ENCODE measurements around the gene WDR70. TPM values are rescaled to one million over a fixed set of nuclear protein-coding genes. Genes with fewer than 3 reads are reported as not detected.

WDR70 gene
- total and polyA plus RNA-seq, 12 donors, result 9.2 to 26.0 (median 18.4) TPM

DNA sequence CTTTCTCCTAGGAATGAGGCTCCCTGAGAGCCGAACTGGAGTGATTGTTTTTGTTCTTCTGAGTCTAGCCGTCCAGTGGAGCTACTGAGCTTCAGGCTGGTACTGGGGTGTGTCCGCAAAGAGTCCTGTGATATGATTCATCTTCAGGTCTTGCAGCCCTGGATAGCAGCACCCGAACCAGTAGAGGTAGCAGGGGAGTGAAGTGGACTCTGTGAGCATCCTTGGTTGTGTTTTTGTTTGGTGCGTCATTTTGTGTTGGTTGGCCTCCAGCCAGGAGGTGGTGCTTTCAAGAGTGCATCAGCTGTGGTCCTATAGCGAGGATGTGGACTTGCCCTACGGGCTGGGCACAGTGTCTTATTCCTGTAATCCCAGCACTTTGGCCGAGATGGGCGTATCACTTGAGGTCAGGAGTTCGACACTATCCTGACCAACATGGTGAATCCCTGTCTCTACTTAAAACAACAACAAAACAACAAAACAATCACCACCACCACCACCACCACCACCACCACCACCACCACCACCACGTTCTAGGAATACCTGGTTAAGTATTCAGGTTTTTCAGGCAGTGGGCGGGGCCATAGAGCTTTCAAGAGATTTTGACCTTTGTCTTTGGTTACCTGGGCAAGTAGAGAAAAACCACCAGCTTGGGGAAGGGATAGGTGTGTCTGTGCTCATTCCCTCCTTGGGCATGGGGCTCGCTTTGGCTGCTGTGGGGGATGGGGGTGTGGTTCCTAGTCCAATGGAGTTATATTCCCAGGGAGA is 154.0 kb downstream of the WDR70 start:
- DNase-seq, result no peak

DNA sequence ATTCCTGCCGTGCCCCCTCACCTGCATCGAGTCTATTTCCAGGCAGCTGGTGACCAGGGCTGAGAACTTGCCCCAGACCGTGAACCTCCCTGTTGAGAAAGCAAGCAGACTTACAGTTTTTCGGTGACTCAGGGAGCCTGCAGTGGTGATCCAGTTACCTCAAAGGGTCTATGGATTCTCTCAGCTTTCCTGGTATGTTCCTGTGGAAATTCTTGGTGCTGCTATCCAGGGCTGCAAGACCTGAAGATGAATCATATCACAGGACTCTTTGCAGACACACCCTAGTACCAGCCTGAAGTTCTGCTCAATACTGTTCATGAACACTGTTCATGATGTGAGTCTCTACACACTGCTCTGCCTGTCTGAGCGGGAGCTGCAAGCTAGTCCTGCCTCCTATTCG is 154.7 kb downstream of the WDR70 start:
- Histone ChIP-seq H3K27me3 (no peaks in the 10 kb centered on the region), H3K4me3 (no peak overlapping the region), H3K4me1 (no peaks in the 10 kb centered on the region), H3K9me3 (peaks cover 0 to 37% (median 3%) of the 10 kb centered on the region in 11 donors), H3K36me3 (peaks cover 0 to 17% (median 0%) of the 10 kb centered on the region in 9 donors), H3K27ac (no peak overlapping the region)
- TF ChIP-seq, protein P1, sequence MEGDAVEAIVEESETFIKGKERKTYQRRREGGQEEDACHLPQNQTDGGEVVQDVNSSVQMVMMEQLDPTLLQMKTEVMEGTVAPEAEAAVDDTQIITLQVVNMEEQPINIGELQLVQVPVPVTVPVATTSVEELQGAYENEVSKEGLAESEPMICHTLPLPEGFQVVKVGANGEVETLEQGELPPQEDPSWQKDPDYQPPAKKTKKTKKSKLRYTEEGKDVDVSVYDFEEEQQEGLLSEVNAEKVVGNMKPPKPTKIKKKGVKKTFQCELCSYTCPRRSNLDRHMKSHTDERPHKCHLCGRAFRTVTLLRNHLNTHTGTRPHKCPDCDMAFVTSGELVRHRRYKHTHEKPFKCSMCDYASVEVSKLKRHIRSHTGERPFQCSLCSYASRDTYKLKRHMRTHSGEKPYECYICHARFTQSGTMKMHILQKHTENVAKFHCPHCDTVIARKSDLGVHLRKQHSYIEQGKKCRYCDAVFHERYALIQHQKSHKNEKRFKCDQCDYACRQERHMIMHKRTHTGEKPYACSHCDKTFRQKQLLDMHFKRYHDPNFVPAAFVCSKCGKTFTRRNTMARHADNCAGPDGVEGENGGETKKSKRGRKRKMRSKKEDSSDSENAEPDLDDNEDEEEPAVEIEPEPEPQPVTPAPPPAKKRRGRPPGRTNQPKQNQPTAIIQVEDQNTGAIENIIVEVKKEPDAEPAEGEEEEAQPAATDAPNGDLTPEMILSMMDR (IDR thresholded peaks at IDR 0.05), result no peak
- no peak for ATAC-seq
- 99% methylated on average over 6 of the region's 6 CpGs for WGBS, 2 donors
- intact Hi-C loops (cut with DNase I), result no loop called here
- no peak for DNase-seq

More for the DNA sequence above, 154.0 kb downstream of the WDR70 start:
- Histone ChIP-seq H3K4me3 (no peak overlapping the region), H3K36me3 (peaks cover 0 to 17% (median 0%) of the 10 kb centered on the region in 9 donors), H3K27ac (no peak overlapping the region), H3K27me3 (no peaks in the 10 kb centered on the region), H3K4me1 (no peaks in the 10 kb centered on the region), H3K9me3 (peaks cover 0 to 42% (median 3%) of the 10 kb centered on the region in 11 donors)
- TF ChIP-seq, protein P1 (IDR thresholded peaks at IDR 0.05), result no peak
- intact Hi-C loops (cut with DNase I), result no loop called here
- ATAC-seq, result no peak
- 96 to 99% methylated on average over 13 of the region's 13 CpGs for WGBS, 2 donors

DNA sequence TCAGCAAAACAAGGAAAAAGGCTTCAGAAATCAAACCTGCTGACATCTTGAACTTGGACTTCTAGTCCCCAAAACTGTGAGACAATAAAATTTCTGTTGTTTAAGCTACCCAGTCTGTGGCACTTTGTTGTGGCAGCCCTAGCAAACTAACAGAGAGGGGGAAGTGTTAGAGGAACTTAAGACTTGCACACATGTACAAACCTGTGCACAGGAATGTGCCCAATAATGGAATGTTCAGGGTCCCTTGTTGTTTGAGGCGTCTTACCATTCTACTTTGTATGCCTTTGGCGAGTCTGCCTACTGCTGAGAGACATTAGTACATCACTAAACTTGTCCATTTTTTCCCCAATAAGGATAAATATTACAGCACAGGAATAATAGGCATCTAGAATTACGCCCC is 160.3 kb downstream of the WDR70 start:
- H3K27ac ChIP-seq, result no peak overlapping the region
- TF ChIP-seq, protein P1 (IDR thresholded peaks at IDR 0.05), result no peak
- H3K4me1 ChIP-seq, result no peaks in the 10 kb centered on the region
- no peak for DNase-seq
- ATAC-seq, result no peak
- WGBS, 2 donors, result 97 to 100% methylated on average over 3 of the region's 3 CpGs
- no peak overlapping the region for H3K4me3 ChIP-seq
- no peaks in the 10 kb centered on the region for H3K9me3 ChIP-seq
- H3K27me3 ChIP-seq, result no peaks in the 10 kb centered on the region
- intact Hi-C loops (cut with DNase I), result no loop called here
- H3K36me3 ChIP-seq, result peaks cover 0 to under 1% (median 0%) of the 10 kb centered on the region in 9 donors

DNA sequence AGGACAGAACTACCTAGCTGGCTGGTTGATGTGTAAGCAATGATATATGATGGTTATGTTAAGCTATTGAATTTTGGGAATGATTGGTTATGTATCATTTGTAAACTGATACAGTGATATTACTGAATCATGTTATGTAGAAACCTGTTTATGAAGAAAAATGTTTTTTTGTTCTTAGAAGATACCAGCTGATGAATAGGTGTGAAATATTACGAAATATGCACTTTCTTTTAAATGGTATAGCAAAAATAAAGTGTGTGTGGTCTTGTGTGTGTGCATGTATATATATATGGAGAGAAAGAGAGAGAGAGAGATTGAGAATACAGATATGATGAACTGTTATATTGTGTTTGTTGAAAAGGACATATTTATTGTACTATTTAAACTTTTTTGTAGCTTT is 164.1 kb downstream of the WDR70 start:
- DNase-seq (no peak), ATAC-seq (no peak)
- H3K27ac ChIP-seq, result no peak overlapping the region
- 98 to 99% methylated on average over 1 of the region's 1 CpG for WGBS, 2 donors
- no peaks in the 10 kb centered on the region for H3K36me3 ChIP-seq
- no peak overlapping the region for H3K4me3 ChIP-seq
- H3K9me3 ChIP-seq, result no peaks in the 10 kb centered on the region
- intact Hi-C loops (cut with DNase I), result no loop called here
- H3K4me1 ChIP-seq, result no peaks in the 10 kb centered on the region
- H3K27me3 ChIP-seq, result no peaks in the 10 kb centered on the region
- TF ChIP-seq, protein P1 (IDR thresholded peaks at IDR 0.05), result no peak
